Tibial nerve (tissue), 4 donors: ENCODE data around the gene CD2AP. TPM values are rescaled to one million over a fixed set of nuclear protein-coding genes. Genes with fewer than 3 reads are reported as not detected.

Experiments used
- DNase-seq, 2 donors: peaks; one replicate each; pipeline ENCODE4 v3.0.0-alpha.2; 2019; ENCODE audit warnings: low spot score in 2 of 2
- H3K27ac ChIP-seq, 4 donors: fragments of 200-600 bp; sonication (generic) in 3 of 4; one replicate each; pipeline ENCODE4 v1.5.1; 2017 to 2019; ENCODE audit warnings: mild to moderate bottlenecking in 1 of 4
- H3K27me3 ChIP-seq, 2 donors: fragments of 200-600 bp; sonication (generic) in 1 of 2; one replicate each; pipeline versions ENCODE4 v1.5.1 to v1.6.0; 2017 to 2019
- H3K36me3 ChIP-seq, 3 donors: fragments of 200-600 bp; sonication (generic); one replicate each; pipeline ENCODE4 v1.5.1; 2018 to 2019
- H3K4me1 ChIP-seq, 4 donors: fragments of 200-600 bp; sonication (generic) in 3 of 4; one replicate each; pipeline ENCODE4 v1.5.1; 2017 to 2019
- H3K4me3 ChIP-seq, 4 donors: fragments of 200-600 bp; sonication (generic) in 3 of 4; one replicate each; pipeline ENCODE4 v1.5.1; 2017 to 2019; ENCODE audit warnings: mild to moderate bottlenecking in 1 of 4, moderate library complexity in 1 of 4
- H3K9me3 ChIP-seq, 4 donors: fragments of 200-600 bp; sonication (generic) in 3 of 4; one replicate each; pipeline ENCODE4 v1.5.1; 2017 to 2019
- CTCF ChIP-seq, 5 experiments: fragments of 200-600 bp in 3 of 5; fragments of 450-650 bp in 2 of 5; sonication (generic) in 3 of 5; IDR thresholded peaks; one replicate each; pipeline ENCODE4 v1.5.1; 2016 to 2019; ENCODE audit warnings: antibody characterized with exemption in 5 of 5, mild to moderate bottlenecking in 3 of 5, moderate library complexity in 2 of 5
- EP300 ChIP-seq, 2 donors: sonication (generic); formaldehyde crosslinking; IDR thresholded peaks; one replicate each; pipeline ENCODE4 v1.6.1; 2017; ENCODE audit warnings: antibody characterized with exemption in 2 of 2, mild to moderate bottlenecking in 1 of 2
- POLR2A ChIP-seq, 2 donors: fragments of 450-650 bp; IDR thresholded peaks; one replicate each; pipeline ENCODE4 v1.6.1; 2017; ENCODE audit warnings: antibody characterized with exemption in 2 of 2, mild to moderate bottlenecking in 2 of 2, moderate library complexity in 2 of 2
- WGBS, 2 donors: methylation state at CpG; one replicate each; pipeline ENCODE4 v1.1.5; 2018; 5-methylcytosine and 5-hydroxymethylcytosine counted together
- total RNA-seq, 4 donors: library from RNA; depleted of rRNA; stranded (reverse); fragments of >200 nt; gene quantifications; one replicate each; pipeline ENCODE4 v1.1.0, GENCODE V29; 2016

Gene CD2AP
- total RNA-seq, 4 donors from 2014 or later: 18.4 to 32.1 (median 25.2) TPM

DNA sequence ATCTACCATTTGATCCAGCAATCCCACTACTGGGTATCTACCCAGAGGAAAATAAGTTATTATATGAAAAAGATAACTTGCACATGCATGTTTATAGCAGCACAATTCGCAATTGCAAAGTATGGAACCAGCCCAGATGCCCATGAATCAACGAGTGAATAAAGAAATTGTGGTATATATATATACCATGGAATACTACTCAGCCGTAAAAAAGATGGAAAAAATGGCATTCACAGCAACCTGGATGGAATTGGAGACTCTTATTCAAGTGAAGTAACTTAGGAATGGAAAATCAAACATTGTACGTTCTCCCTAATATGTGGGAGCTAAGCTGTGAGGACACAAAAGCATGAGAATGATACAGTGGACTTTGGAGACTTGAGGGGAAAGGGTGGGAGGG, 120.8 kb downstream of the CD2AP start:
- Histone ChIP-seq H3K27me3 (no peaks in the 10 kb centered on the region), H3K4me1 (no peaks in the 10 kb centered on the region), H3K27ac (no peak overlapping the region), H3K9me3 (no peaks in the 10 kb centered on the region), H3K4me3 (no peak overlapping the region), H3K36me3 (peaks cover 0 to 32% (median 3%) of the 10 kb centered on the region in 3 donors)
- no peak for TF ChIP-seq POLR2A (IDR thresholded peaks at IDR 0.05)
- TF ChIP-seq CTCF (IDR thresholded peaks at IDR 0.05): no peak
- no peak for TF ChIP-seq EP300 (IDR thresholded peaks at IDR 0.05)
- WGBS, 2 donors: 89 to 98% methylated on average over 4 of the region's 4 CpGs
- DNase-seq: no peak

DNA sequence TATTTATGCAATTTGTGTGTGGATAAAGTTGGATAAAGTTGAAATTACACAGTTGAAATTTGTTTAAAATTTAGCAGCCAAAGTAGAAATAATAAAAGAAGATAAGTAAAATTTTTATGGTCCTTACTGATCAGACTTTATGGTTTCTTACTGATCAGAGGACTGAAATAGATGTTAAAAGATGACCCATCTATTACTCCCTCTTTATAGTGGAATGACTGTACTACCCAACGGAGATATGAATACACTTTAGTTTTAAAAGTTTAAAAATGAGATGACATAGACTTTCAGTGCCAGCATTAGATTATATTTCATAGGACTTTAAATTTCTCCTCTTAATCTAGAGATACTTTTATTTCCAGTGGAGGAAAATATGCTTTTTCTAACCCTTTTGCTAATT, 121.9 kb downstream of the CD2AP start:
- Histone ChIP-seq H3K4me1 (no peaks in the 10 kb centered on the region), H3K4me3 (no peak overlapping the region), H3K36me3 (peaks cover 0 to 32% (median 3%) of the 10 kb centered on the region in 3 donors), H3K27ac (no peak overlapping the region), H3K9me3 (no peaks in the 10 kb centered on the region), H3K27me3 (no peaks in the 10 kb centered on the region)
- DNase-seq: no peak
- WGBS, 2 donors: 84 to 90% methylated on average over 1 of the region's 1 CpG
- TF ChIP-seq POLR2A (IDR thresholded peaks at IDR 0.05) (no peak), EP300 (IDR thresholded peaks at IDR 0.05) (no peak), CTCF (IDR thresholded peaks at IDR 0.05) (no peak)

GRCh38 chr6:47603227-47603626, 125.6 kb downstream of the CD2AP start:
- Histone ChIP-seq H3K4me1 (no peaks in the 10 kb centered on the region), H3K27me3 (no peaks in the 10 kb centered on the region), H3K36me3 (peaks cover 0 to 27% (median 0%) of the 10 kb centered on the region in 3 donors), H3K27ac (no peak overlapping the region), H3K4me3 (no peak overlapping the region), H3K9me3 (no peaks in the 10 kb centered on the region)
- TF ChIP-seq CTCF (IDR thresholded peaks at IDR 0.05): no peak
- no peak for DNase-seq
- 93 to 97% methylated on average over 1 of the region's 1 CpG for WGBS, 2 donors

GRCh38 chr6:47603995-47604394, 126.4 kb downstream of the CD2AP start:
- Histone ChIP-seq H3K4me3 (no peak overlapping the region), H3K36me3 (peaks cover 0 to 30% (median 0%) of the 10 kb centered on the region in 3 donors), H3K27ac (no peak overlapping the region), H3K4me1 (no peaks in the 10 kb centered on the region), H3K9me3 (no peaks in the 10 kb centered on the region), H3K27me3 (no peaks in the 10 kb centered on the region)
- WGBS, 2 donors: 52 to 54% methylated on average over 4 of the region's 4 CpGs
- no peak for DNase-seq
- no peak for TF ChIP-seq CTCF (IDR thresholded peaks at IDR 0.05)
- TF ChIP-seq EP300 (IDR thresholded peaks at IDR 0.05): no peak
- TF ChIP-seq POLR2A (IDR thresholded peaks at IDR 0.05): no peak

DNA sequence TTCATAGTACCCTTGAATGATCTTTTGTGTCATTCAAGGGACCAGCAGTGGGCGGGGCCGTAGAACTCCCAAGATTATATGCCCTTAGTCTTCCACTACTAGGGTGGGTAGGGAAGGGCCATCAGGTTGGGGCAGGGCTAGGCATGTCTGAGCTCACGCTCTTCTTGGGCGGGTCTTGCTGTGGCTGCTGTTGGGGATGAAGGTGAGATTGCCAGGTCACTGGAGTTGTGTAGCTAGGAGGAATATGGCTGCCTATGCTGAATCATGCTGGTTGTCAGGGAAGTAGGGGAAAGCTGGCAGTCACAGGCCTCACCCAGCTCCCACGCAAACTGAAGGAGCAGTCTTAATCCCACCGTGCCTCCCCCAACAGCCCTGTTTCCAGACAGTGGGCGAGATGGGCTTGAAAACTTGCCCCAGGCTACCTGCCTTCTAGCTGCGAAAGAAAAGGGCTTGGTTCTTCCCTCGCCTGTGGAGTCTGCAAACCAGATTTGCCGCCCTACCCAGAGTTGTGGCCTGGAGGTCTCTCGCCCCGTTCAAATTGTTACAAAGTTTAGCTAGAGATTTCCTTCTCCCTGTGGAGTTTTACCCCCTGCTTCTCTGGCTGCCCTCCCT, 144.4 kb downstream of the CD2AP start:
- Histone ChIP-seq H3K27me3 (no peaks in the 10 kb centered on the region), H3K36me3 (peaks cover 0 to 59% (median 0%) of the 10 kb centered on the region in 3 donors), H3K4me1 (no peaks in the 10 kb centered on the region), H3K27ac (no peak overlapping the region), H3K4me3 (no peak overlapping the region), H3K9me3 (peaks cover 0 to 6% (median 3%) of the 10 kb centered on the region in 4 donors)
- WGBS, 2 donors: 90 to 91% methylated on average over 12 of the region's 12 CpGs
- TF ChIP-seq EP300 (IDR thresholded peaks at IDR 0.05) (no peak), CTCF (IDR thresholded peaks at IDR 0.05) (no peak), POLR2A (IDR thresholded peaks at IDR 0.05) (no peak)
- no peak for DNase-seq
